GM12801 (cell line): Measurements from ENCODE around the gene CLEC17A.

Experiments
- CTCF ChIP-seq: IDR thresholded peaks from one replicate; pipeline ENCODE4 v1.5.1; 2011; ENCODE audit warnings: control low read depth; ENCODE audit not compliant: insufficient read length; ENCODE audit errors: extremely low read depth

The CLEC17A gene

GRCh38 chr19:14570864-14571527 is 11.9 kb upstream of the CLEC17A start:
- TF ChIP-seq CTCF, result no peak

- TF ChIP-seq CTCF, result peak; percentile 93
Observed at GRCh38 chr19:14571695-14572490, 11.0 kb upstream of the CLEC17A start, which contains the start of gene NDUFB7. TSS of gene NDUFB7 (minus strand) at chr19:14572066. CDS start at chr19:14572000, 66 bp downstream.

GRCh38 chr19:14575428-14575980 is 7.4 kb upstream of the CLEC17A start:
- TF ChIP-seq CTCF, result no peak

GRCh38 chr19:14576363-14576762 is 6.5 kb upstream of the CLEC17A start:
- TF ChIP-seq CTCF, result no peak

GRCh38 chr19:14577264-14577663 is 5.6 kb upstream of the CLEC17A start:
- no peak for TF ChIP-seq CTCF

GRCh38 chr19:14577885-14578427 is 4.9 kb upstream of the CLEC17A start:
- TF ChIP-seq CTCF, result no peak

GRCh38 chr19:14580623-14581237 is 2.2 kb upstream of the CLEC17A start:
- no peak for TF ChIP-seq CTCF
